GM21723 (cell line): Measurements from ENCODE around the gene ZNF691.
"Not testable (repeated sequence)": the region's sequence is repeated elsewhere in the genome, so short reads cannot be mapped to it uniquely, and the experiment has no call there.

Source experiments
- ATAC-seq: cut with Tn5 transposase; IDR thresholded peaks from one replicate; pipeline ENCODE4 v1.9.1; 2021; ENCODE audit warnings: mild to moderate bottlenecking, moderate library complexity; ENCODE audit not compliant: unreplicated experiment

Gene ZNF691, protein sequence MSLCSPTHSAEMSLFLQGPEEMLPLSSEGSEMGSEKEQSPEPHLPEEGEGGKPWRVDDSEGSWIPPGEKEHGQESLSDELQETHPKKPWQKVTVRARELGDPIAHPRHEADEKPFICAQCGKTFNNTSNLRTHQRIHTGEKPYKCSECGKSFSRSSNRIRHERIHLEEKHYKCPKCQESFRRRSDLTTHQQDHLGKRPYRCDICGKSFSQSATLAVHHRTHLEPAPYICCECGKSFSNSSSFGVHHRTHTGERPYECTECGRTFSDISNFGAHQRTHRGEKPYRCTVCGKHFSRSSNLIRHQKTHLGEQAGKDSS

DNA sequence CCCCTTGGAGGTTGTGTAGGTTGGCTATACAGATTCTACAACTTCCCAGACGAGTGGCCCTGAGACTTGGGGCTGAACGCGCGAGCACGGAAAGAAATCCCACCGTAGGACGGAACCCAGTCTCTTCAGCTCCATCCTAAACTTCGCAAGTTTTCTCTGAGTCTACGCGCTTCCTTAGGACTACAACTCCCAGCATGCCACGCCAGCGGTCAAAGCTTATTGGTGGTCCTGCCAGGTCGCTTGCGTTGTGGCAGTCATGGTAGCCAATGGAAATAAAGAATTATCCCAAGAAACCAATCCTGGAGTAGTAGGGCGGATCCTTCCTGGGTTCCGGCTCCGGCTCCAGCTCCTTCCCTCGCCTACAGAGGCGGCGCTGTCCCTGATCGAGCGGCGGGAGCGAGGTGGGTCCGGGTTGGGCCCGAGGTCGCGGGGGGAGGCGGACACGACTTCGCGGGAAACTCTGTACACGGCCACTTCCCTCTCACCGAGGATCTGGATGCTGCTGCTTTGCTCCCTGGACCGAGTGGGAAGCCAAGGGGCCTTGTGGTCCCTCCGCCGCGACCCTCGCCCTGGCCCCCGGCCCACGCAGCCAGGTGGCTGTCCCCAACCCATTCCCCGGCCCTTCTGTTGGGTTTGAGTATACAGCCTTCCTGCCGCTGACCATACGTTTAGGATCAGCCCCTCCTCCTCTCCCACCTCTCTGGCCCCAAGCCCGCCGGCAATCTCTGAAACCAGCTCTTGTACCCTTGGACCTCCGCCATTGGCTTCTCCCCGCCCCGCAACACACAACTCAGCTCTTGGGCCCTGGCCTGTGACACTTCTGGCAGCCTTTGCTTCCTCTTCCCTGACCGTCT lies at the start of gene ZNF691:
Gene ZNF691, plus strand, starts transcription at position 357 of the 854 bp plus-strand sequence. CDS start 3,046 bp downstream, outside the sequence.
- ATAC-seq, result peak; percentile 88

DNA sequence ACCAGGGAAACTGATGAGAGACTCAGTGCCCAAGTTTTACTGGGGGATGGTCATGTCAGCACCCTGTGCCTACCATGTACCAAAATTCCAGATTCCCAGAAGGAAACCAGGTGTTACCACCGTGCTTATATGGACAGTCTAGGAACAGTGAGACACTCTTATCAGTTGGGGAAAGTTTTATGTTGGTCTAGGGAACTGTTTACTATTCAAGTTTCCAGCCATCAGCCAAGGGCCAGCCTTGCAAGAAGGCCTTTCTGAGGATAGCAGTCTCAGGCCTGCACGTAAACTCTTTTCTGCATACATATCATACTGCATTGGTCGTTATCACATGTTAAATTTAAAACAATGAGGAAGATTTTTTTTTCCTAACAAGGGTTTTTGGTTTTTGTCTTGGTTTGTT lies 49.0 kb upstream of the ZNF691 start:
- ATAC-seq, result no peak

DNA sequence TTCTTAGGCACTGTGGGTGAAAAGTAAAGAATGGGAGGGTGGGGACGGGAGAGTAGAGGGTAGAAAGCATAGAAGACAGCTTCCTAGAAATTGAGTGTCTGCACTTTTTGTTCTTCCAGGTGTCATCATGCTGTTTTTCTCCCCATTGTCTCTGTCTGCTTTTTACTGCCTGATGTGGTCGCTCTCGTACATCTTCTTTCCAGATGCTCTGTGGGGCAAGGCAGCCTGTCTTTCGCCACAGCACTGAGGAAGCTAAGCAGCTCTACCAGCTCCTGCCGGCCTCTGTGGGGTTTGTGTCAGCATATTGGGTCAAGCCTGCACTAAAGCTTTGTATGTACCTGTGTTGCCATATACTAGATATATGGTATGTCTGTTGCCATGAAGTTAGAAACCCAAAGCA lies 48.4 kb upstream of the ZNF691 start:
- no peak for ATAC-seq

DNA sequence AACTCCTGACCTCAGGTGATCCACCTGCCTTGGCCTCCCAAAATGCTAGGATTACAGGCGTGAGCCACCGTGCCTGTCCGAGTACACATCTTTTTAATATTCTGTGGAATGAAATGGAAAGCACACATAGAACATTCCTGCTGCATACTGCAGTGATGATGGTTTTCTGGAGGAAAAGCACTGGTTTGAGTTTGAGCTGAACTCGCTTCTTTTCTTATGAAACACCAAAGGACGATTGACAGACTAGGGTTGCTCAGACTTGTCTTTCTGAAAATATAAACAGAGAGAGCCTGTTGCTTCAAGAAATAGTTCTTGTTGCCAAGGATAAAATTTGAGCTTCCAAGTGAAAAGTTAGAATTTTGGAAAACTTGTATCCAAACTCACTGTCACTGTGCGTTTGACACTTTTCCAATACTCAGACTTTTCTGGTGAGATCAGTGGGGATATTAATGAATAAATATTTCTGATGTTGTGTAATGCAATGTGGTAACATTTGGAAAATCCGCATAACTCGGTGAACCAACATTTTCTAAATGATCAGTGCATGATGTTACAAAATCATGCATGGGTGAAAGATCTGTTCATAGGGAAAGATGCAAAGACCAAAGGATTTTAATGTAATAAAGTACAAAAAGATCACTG lies 44.5 kb upstream of the ZNF691 start:
- no peak for ATAC-seq

DNA sequence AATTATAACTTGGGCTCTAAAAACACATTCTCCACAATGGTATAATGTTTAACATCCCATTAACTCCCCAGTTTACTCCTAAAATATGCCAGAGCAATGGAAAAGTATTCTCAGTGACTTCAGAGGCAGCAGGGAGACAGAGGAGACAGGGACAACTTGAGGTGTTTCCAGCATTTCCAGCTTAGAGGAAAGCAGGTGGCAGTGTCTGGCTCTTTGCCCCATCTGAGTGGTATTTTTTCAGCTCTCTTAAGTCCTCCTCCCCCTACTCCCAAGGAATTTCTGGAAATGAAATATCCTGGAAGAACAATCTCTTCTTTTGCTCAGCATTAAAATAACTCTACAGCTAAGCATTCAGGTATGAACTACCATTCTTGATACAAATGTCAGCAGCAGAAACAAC lies 40.2 kb upstream of the ZNF691 start:
- no peak for ATAC-seq

DNA sequence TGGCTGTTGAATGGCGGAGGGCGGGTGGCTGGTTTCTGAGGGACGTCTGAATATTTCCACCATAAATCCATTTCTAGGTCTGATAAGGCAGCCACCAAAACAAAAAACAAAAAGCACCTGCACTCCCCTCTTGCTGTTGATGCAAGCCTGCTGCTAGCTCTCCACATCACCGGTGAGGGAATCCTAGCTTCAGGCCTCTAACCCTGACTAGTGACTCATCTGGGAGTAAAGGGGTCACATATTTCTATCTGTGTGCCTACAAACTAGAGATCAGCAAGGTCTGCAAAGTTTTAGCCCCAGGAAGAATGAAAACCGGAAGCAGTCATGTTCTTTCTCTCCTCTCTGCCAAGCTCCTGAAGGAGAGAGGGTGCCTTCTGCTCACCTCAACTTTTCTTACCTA lies 39.8 kb upstream of the ZNF691 start:
- no peak for ATAC-seq

DNA sequence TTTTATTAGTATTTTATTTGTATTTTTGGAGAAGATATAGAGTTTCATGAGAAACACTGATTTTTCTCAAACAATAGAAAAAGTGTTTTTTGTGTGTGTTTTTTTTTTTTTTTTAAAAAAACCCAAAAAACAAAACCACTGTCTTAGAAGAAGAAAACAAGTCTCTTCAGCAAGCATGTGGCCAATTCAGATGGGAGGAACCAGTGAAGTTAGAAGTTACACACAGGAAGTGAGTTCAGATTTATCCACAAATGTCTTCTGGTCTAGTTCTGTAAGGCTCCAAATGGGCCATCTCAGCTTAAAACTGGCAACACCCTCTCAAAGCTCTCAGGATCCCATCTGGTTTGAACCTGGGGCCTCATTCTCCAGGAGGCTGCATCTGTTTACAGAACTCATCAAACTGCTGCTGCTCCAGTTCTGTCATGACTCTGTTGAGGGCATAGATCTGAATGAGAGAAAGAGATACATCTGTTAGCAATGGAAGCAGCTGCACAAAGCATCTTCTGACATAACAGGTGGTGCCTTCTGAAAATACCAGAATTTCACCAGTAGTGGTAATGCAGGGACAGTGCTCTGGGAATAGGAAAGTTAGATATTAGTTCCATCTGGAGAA lies 39.3 kb upstream of the ZNF691 start:
- ATAC-seq, result no peak

DNA sequence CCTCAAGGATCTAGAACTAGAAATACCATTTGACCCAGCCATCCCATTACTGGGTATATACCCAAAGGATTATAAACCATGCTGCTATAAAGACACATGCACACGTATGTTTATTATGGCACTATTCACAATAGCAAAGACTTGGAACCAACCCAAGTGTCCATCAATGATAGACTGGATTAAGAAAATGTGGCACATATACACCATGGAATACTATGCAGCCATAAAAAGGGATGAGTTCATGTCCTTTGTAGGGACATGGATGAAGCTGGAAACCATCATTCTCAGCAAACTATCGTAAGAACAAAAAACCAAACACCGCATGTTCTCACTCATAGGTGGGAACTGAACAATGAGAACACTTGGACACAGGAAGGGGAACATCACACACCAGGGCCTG lies 31.6 kb upstream of the ZNF691 start:
- not testable (repeated sequence) for ATAC-seq

DNA sequence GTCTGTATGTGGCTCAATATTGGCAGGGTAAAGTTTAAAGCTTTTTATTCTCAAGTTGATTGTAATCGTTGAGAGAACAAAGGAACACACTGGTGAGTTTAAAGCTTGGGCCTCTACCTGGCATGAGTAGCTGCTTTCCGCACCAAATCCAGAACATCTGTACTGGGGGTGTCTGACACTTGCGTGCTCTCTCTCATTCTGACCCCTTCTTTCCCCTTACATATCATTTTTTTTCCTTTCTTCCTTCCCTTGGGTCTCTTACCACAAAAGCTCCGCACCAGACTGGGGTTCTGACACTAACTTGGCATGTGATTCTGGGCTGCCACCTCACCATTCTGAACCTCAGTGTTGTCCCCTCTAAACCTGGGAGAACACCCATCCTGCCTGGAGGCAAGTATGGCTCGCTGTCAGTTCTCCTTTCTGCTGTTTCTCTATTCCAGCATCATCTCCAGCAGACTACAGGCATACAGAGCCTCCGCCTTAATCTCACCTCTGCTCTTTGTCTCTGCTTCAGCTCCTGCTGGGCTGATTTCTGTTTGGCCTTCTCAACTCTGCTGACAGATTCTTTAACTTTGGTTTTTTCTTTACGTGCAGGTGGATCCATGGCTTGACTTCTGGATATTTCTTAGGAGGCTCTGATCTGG lies 30.4 kb upstream of the ZNF691 start:
- ATAC-seq, result peak; percentile 9

DNA sequence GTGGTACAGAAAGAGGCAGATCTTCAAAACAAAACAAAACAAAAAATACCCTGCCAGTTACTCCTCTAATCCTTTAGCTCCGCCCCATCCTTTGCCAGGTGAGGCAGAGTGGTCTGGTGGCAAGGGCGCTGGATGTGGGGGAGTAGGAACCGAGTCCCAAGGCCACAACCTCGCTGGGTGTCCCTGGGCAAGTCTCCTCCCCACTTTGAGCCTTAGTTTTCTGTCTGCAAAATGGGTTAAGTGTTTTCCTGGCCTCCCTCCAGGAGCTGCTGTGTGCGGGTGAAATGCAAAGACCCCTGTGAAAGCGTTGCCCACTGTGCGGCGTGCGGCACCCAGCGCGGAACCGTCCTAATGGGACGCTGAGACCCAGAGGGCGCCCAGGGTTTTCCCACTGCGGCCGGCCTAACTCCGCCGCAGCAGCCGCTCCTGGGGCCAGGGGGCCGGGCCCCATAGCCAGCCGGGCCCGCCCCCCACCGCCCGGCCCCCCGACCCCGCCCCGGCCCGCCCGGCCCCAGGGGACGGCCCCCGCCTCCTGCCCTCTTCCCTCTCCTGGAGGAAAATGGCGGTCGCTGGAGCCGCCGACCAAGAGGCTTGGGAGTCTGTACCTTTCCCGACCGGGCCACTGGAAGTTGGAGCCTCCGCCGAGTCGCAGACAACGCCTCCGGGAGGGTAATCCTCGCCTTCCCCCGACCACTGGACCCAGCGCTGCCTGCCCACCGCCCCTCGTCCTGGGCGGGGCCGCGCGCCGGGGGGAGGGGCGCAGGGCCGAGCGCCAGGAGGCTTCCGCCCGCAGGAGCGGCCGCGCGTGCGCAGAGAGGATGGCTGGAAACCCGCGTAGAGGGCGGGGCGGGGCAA lies 29.6 kb upstream of the ZNF691 start, which contains the start of the genes ERMAP and SVBP:
Gene ERMAP, plus strand, starts transcription at position 538 of the 855 bp plus-strand sequence. CDS start 13,327 bp downstream, outside the sequence.
Gene SVBP, minus strand, starts transcription at position 813 of the 855 bp plus-strand sequence. CDS start 853 bp downstream, outside the sequence.
- ATAC-seq, result peak; percentile 87

DNA sequence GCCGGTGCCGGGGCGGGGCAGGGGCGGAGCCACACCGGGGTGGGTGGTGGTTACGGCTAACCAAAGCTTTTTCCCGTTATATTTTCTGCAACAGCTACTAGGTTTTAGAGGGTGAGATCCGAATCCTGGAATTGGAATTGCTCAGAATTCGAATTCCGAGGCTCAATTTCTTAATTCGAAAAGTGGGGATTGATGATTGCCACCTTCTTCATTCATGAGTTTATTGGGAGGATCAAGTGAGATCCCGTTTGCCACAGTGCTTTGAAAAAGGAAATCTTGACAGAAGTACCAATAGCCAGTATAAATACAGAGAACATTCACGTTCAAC lies 29.0 kb upstream of the ZNF691 start:
- no peak for ATAC-seq

DNA sequence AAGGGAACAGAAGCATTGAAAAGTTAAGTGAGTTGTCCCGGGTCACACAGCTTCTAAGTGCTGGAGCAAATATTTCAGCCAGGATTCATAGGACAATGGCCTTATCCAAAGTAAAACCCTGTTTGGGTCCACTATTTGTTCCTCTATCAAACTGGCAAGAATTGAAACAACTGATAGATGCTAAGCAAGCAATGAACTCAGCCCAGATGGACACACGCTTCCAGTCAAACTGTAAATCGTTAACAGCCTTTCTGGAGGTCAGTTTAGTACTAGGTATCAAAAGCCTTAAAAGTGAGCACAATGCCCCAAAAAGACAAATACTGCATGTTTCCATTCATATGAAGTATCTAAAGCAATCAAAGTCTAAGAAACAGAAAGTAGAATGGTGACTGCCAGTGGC lies 28.4 kb upstream of the ZNF691 start:
- no peak for ATAC-seq

DNA sequence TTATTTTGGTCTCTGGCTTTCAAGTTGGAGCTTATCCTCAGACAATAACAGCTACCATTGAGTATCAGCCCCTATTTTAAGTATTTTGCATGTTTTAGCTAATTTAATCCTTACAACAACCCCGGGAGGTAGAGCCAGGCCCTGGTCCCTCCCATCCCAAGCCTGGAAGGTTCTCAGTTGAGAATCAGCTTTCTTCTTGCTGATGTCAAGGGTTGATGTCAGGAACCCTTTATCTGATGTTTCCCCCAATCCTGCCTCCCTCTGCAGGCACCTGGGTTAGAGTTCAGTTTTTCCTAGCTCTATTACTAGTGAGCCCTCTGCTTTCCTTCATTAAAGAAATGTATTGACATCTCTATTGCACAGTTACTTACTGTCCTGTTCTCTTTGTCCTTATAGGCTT lies 25.6 kb upstream of the ZNF691 start:
- ATAC-seq, result no peak

DNA sequence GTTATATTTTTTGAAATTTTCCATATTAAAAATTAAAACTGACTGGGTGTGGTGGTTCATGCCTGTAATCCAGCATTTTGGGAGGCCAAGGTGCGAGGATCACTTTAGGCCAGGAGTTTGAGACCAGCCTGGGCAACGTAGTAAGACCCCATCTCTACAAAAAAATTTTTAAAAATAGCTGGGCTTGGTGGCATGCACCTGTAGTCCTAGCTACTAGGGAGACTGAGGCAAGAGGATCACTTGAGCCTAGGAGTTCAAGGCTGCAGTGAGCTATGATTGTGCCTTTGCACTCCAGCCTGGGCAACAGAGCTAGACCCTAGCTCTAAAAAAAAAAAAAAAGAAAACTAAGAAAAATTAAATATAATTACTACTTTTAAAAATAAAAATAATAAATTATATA lies 24.7 kb upstream of the ZNF691 start:
- no peak for ATAC-seq

DNA sequence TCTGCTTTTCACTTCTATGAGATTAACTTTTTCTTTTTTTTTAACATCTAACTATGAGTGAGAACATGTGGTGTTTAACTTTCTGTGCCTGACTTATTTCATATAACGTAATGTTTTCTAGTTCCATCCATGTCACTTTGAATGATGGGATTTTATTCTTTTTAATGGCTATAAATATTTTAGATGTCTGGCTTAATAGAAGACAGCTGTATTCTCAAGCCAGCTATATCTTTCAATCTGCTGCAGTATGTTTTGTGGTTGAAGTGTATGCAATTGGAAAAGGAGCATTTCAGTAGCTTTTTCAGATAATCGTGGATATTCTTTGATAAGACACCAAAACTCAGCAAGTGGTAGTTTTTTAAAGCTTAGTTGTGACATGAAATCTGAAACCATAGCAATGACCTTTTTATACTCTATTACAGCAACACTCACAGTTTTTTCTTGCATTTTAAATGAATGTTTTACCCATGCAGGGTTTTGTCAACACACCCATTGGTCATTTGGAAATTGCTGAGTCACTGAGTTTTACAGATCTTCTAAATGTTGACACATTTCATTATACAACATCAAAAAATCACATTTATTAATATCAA lies 23.5 kb upstream of the ZNF691 start:
- ATAC-seq, result no peak

DNA sequence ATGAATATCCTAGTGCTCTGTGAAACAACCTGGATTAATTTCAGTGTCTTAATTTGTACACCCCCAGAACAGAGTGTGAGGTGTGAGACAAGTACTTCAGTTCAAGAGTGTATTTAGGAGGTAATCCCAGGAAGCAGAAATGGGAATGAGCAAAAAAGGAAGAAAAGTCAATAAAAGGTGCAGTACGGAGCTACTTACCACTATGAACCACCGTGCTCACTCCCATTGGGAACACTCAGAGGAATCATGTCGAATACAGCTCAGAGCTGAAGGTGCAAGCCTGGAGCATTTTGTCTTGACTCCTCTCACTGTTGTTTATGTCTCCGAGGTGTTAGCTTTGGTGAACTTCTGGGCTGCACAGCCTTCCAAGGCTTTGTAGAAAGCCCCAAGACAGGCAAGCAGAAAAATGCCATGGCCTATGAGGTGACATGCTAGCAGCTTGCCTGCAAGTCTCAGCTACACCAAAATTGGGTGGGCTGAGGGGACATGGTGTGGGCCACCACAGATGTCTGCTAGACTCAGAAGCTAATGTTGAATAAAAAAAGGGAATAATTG lies 21.9 kb upstream of the ZNF691 start:
- no peak for ATAC-seq

DNA sequence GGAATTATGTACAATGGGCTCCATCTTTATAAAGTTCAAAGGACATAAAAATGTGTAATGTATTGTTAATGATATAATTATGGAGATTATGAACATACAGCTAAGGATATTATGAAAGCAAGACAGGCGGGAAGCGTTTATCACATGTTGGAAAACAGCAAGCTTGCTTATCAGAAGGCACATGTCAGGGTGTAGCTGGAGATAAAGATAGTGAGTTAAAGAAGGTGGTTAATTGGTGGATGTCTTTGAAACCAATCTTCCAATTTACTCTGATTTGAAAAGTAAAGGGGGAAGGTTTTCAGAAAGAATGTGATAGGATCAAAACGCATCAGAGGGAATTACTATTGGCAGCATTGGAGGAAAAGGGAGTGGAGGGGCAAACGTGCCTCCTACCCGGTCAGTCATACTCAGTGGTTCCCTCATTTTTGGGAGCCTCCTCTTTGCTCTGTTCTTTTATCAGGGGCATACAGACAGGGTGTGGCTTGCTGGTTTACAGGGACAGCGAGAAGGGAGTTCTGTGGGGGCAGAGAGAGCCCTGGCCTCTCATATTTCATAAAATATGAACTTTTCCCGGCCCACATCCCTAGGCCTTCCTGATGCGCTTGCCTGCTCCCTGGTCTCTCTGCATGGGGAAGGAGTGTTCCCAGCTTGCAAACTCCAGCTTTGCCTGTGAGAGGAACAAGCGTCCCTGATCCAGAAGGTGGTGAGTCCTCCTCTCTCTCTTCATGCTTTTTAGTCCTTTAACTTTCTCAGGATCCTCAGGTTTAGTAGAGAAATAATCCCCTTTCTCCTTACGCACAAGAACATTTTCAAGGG lies 21.2 kb upstream of the ZNF691 start:
- ATAC-seq, result no peak

DNA sequence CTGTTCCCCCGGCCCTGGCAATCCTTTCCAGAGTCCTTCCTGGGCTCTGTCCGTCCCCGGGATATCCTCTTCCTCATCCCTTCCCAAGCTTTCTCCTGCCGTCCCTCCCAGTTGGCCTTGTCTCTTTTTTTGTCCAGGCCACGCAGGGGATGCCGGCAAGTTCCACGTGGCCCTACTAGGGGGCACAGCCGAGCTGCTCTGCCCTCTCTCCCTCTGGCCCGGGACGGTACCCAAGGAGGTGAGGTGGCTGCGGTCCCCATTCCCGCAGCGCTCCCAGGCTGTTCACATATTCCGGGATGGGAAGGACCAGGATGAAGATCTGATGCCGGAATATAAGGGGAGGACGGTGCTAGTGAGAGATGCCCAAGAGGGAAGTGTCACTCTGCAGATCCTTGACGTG lies 15.8 kb upstream of the ZNF691 start:
- no peak for ATAC-seq
